Sigmoid colon (tissue), 7 donors: ENCODE data around the gene FNDC10. TPM values are rescaled to one million over a fixed set of nuclear protein-coding genes. Genes with fewer than 3 reads are reported as not detected.

ENCODE experiments used
- DNase-seq: peaks from one replicate; pipeline ENCODE4 v3.0.0-alpha.2; 2019
- H3K27ac ChIP-seq, 4 donors: fragments of 200-600 bp; sonication (generic); one replicate each; pipeline ENCODE4 v1.5.1; 2016 to 2019; ENCODE audit warnings: mild to moderate bottlenecking in 1 of 4
- H3K27me3 ChIP-seq, 3 donors: fragments of 200-600 bp; sonication (generic); one replicate each; pipeline ENCODE4 v1.5.1; 2019; ENCODE audit warnings: mild to moderate bottlenecking in 1 of 3
- H3K36me3 ChIP-seq, 4 donors: fragments of 200-600 bp; sonication (generic); one replicate each; pipeline ENCODE4 v1.5.1; 2016 to 2019
- H3K4me1 ChIP-seq, 4 donors: fragments of 200-600 bp; sonication (generic); one replicate each; pipeline ENCODE4 v1.5.1; 2017 to 2019
- H3K4me3 ChIP-seq, 4 donors: fragments of 200-600 bp; sonication (generic); one replicate each; pipeline ENCODE4 v1.5.1; 2017 to 2019; ENCODE audit warnings: mild to moderate bottlenecking in 2 of 4, moderate library complexity in 1 of 4
- H3K9me3 ChIP-seq, 4 donors: fragments of 200-600 bp in 3 of 4; sonication (generic) in 3 of 4; one replicate each; pipeline versions ENCODE4 v1.5.1 to v1.6.1; 2013 to 2019
- CTCF ChIP-seq, 4 experiments: fragments of 450-650 bp in 3 of 4; fragments of 200-600 bp in 1 of 4; IDR thresholded peaks; one replicate each; pipeline ENCODE4 v1.5.1; 2016 to 2019; ENCODE audit warnings: antibody characterized with exemption in 4 of 4, mild to moderate bottlenecking in 3 of 4, moderate library complexity in 2 of 4
- EP300 ChIP-seq, 4 donors: sonication (generic); formaldehyde crosslinking; IDR thresholded peaks; one replicate each; pipeline ENCODE4 v1.6.1; 2017; ENCODE audit warnings: antibody characterized with exemption in 4 of 4
- POLR2A ChIP-seq, 2 donors: fragments of 450-650 bp; IDR thresholded peaks; one replicate each; pipeline ENCODE4 v1.6.1; 2016; ENCODE audit warnings: antibody characterized with exemption in 2 of 2, mild to moderate bottlenecking in 2 of 2, moderate library complexity in 2 of 2
- POLR2AphosphoS5 ChIP-seq, 4 donors: sonication (generic); formaldehyde crosslinking; IDR thresholded peaks; one replicate each; pipeline ENCODE4 v1.6.1; 2017; ENCODE audit warnings: antibody characterized with exemption in 4 of 4
- WGBS, 2 donors: extraction: QIAGEN DNeasy Blood & Tissue Kit; methylation state at CpG; one replicate each; pipeline ENCODE4 v1.1.7; 2013; 5-methylcytosine and 5-hydroxymethylcytosine counted together
- intact Hi-C: fragments of 100-400 bp; cut with DNase I; formaldehyde crosslinking; loops from one replicate; pipeline ENCODE4 v1.15.1; 2023
- polyA plus RNA-seq, 3 donors: library from polyadenylated mRNA; stranded (reverse); fragments of 200-250 nt; gene quantifications; one replicate each; pipeline ENCODE4 v1.2.3, GENCODE V29; 2013
- total RNA-seq, 4 donors: library from RNA; depleted of rRNA; stranded (reverse); fragments of >200 nt; gene quantifications; one replicate each; pipeline ENCODE4 v1.1.0, GENCODE V29; 2016
- donor health status: healthy with polysubstance abuse.
- donor health status: Bipolar disorder and iron deficiency.
- donor health status: healthy.

Gene FNDC10
- total and polyA plus RNA-seq, 7 donors = 0.82 to 3.5 (median 2.2) TPM

DNA sequence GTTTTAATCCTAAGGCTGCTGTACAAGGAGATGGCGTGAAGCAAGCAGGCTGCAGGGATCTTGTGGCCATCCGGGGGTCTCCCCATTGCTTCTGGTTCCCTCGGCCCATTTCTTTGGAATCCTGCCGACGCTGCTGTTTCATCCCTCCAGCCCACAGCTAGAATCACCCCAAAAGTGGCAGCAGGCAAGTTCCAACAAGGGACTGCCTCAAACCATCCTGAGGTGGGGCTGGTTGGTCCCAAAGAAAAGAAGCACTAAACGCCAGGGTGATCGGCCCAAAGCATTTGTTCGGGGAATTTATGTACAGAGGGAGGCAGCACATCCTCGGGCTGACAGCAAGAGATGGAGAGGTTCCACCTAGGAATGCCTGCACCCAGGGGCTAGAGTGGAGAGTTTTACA is 10.9 kb upstream of the FNDC10 start:
- DNase-seq = no peak
- Histone ChIP-seq H3K4me3 (no peak overlapping the region), H3K27ac (peak overlapping the region in 3 of 4 donors; percentile 6 to 55 (median 31))

DNA sequence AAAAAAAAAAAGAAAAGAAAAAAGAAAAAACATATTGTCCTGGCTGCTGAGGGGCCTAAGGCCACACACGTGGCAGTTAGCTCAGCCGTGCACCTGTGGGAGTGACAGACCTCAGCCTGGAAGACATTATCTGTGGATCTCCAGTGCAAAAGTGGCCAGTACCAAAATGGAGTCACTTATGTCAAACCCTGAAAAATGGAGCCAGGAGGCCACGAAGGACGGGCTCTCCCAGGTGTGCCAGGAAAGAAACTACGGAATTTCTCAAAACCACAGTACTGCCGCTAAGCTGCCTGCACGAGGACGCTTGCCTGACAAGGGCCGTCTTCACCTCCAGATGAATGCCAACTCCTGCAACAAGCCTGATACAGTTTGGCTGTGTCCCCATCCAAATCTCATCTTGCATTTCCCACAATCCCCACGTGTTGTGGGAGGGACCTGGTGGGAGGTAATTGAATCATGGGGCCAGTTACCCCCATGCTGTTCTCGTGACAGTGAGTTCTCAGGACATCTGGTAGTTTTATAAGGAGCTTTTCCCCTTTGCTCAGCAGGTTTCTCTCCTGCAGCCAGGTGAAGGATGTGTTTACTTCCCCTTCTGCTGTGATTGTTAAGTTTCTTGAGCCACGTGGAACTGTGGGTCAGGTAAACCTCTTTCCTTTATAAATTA is 10.0 kb upstream of the FNDC10 start:
- Histone ChIP-seq H3K4me1 (peaks cover 0 to 20% (median 15%) of the 10 kb centered on the region in 4 donors), H3K9me3 (no peaks in the 10 kb centered on the region), H3K36me3 (no peaks in the 10 kb centered on the region), H3K27me3 (peaks cover 0 to 2% (median 0%) of the 10 kb centered on the region in 3 donors), H3K4me3 (no peak overlapping the region), H3K27ac (no peak overlapping the region)
- intact Hi-C loops = no loop called here
- TF ChIP-seq POLR2AphosphoS5 (IDR thresholded peaks at IDR 0.05) = no peak
- 75 to 78% methylated on average over 12 of the region's 12 CpGs for WGBS, 2 donors
- DNase-seq = no peak

More for the DNA sequence above, 10.9 kb upstream of the FNDC10 start:
- 82 to 85% methylated on average over 9 of the region's 9 CpGs for WGBS, 2 donors
- H3K27me3 ChIP-seq = no peaks in the 10 kb centered on the region
- intact Hi-C loops = no loop called here
- no peaks in the 10 kb centered on the region for H3K9me3 ChIP-seq
- no peaks in the 10 kb centered on the region for H3K36me3 ChIP-seq
- no peak for TF ChIP-seq POLR2A (IDR thresholded peaks at IDR 0.05)
- no peak for TF ChIP-seq CTCF (IDR thresholded peaks at IDR 0.05)
- TF ChIP-seq POLR2AphosphoS5 (IDR thresholded peaks at IDR 0.05) = no peak
- no peak for TF ChIP-seq EP300 (IDR thresholded peaks at IDR 0.05)
- peaks cover 0 to 20% (median 16%) of the 10 kb centered on the region in 4 donors for H3K4me1 ChIP-seq

- TF ChIP-seq POLR2A (IDR thresholded peaks at IDR 0.05) (no peak), POLR2AphosphoS5 (IDR thresholded peaks at IDR 0.05) (no peak), EP300 (IDR thresholded peaks at IDR 0.05) (no peak), CTCF (IDR thresholded peaks at IDR 0.05) (no peak)
- H3K4me3 ChIP-seq = no peak overlapping the region
- H3K27me3 ChIP-seq = peaks cover 0 to 39% (median 15%) of the 10 kb centered on the region in 3 donors
- no peak overlapping the region for H3K27ac ChIP-seq
- no peaks in the 10 kb centered on the region for H3K9me3 ChIP-seq
- 74 to 84% methylated on average over 13 of the region's 13 CpGs for WGBS, 2 donors
- no peak for DNase-seq
- intact Hi-C loops = no loop called here
- no peaks in the 10 kb centered on the region for H3K36me3 ChIP-seq
- H3K4me1 ChIP-seq = peaks cover 0 to 5% (median 0%) of the 10 kb centered on the region in 4 donors
These were observed 6.3 kb upstream of the FNDC10 start for GRCh38 chr1:1606232-1606631.

GRCh38 chr1:1605724-1606123 is 5.8 kb upstream of the FNDC10 start:
- no peaks in the 10 kb centered on the region for H3K36me3 ChIP-seq
- no peak for DNase-seq
- WGBS, 2 donors = 80 to 95% methylated on average over 17 of the region's 17 CpGs
- H3K4me3 ChIP-seq = no peak overlapping the region
- H3K9me3 ChIP-seq = no peaks in the 10 kb centered on the region
- H3K27ac ChIP-seq = no peak overlapping the region
- H3K4me1 ChIP-seq = peaks cover 0 to 4% (median under 1%) of the 10 kb centered on the region in 4 donors
- intact Hi-C loops = no loop called here
- TF ChIP-seq POLR2AphosphoS5 (IDR thresholded peaks at IDR 0.05) = no peak
- TF ChIP-seq POLR2A (IDR thresholded peaks at IDR 0.05) = no peak
- TF ChIP-seq CTCF (IDR thresholded peaks at IDR 0.05) = no peak
- no peak for TF ChIP-seq EP300 (IDR thresholded peaks at IDR 0.05)
- H3K27me3 ChIP-seq = peaks cover 3 to 44% (median 20%) of the 10 kb centered on the region in 3 donors

DNA sequence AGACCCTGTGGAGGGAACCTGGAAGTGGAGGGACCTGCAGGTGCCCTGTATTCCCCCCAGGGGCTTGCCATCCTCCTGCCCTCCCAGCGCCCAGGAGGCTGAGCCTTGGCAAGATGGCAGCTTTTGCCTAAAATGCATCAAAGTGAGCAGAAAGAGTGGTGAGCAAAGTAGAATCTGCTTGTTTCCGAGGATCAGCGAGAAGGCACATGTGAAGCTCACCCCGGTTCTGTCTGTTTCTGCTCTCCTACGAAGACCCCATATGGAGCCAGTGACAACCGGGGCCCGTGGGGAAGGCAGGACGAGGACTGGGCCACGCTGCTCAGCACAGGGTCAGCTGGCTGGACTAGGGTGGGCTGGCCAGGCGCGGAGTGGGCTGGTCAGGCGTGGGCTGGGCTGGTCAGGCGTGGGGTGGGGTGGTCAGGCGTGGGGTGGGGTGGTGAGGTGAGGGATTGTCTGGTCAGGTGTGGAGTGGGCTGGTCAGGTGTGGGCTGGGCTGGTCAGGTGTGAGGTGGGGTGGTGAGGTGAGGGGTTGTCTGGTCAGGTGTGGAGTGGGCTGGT is 5.2 kb upstream of the FNDC10 start:
- no peaks in the 10 kb centered on the region for H3K9me3 ChIP-seq
- intact Hi-C loops = no loop called here
- 65 to 82% methylated on average over 14 of the region's 14 CpGs for WGBS, 2 donors
- H3K4me1 ChIP-seq = peaks cover 0 to 8% (median 7%) of the 10 kb centered on the region in 4 donors
- no peak overlapping the region for H3K4me3 ChIP-seq
- DNase-seq = no peak
- no peak for TF ChIP-seq EP300 (IDR thresholded peaks at IDR 0.05)
- peaks cover 10 to 50% (median 26%) of the 10 kb centered on the region in 3 donors for H3K27me3 ChIP-seq
- no peaks in the 10 kb centered on the region for H3K36me3 ChIP-seq
- no peak overlapping the region for H3K27ac ChIP-seq
